ENCODE measurements around the gene DNAJC5. TPM values are rescaled to one million over a fixed set of nuclear protein-coding genes. Genes with fewer than 3 reads are reported as not detected.

Gene DNAJC5
- total and polyA plus RNA-seq, 2 of the 8 experiments (the other 6 are each of a cell fraction or from before 2014, with no cell fraction given) = 19.2 to 31.2 TPM

GRCh38 chr20:63980806-63981728, 86.1 kb downstream of the DNAJC5 start, which contains the start of gene PRPF6 (continued):
- peak; percentile 69; the same call in 1 of the 2 replicates for TF ChIP-seq CHD2 (IDR thresholded peaks at IDR 0.05; ENCODE audit: low read length)
- TF ChIP-seq RFX5 (IDR thresholded peaks at IDR 0.05; ENCODE audit: borderline replicate concordance, low read depth, low read length) = no peak
- TF ChIP-seq HDAC6 (IDR thresholded peaks at IDR 0.05; ENCODE audit: low read depth, low read length) = no peak
- peak; percentile 61; the same call in 1 of the 2 replicates for TF ChIP-seq TEAD4 (IDR thresholded peaks at IDR 0.05; ENCODE audit: low read depth, low read length)
- TF ChIP-seq ZNF274 (IDR thresholded peaks at IDR 0.05; ENCODE audit: borderline replicate concordance, extremely low read depth, low read length) = no peak
- peak in 1 of 2 experiments; percentile 36; a peak in 1 of 3 replicates for TF ChIP-seq EP300 (IDR thresholded peaks at IDR 0.05; ENCODE audit: borderline replicate concordance in 1 of 2, low read depth in 2 of 2, low read length in 2 of 2)
- TF ChIP-seq, protein P1, sequence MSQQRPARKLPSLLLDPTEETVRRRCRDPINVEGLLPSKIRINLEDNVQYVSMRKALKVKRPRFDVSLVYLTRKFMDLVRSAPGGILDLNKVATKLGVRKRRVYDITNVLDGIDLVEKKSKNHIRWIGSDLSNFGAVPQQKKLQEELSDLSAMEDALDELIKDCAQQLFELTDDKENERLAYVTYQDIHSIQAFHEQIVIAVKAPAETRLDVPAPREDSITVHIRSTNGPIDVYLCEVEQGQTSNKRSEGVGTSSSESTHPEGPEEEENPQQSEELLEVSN (IDR thresholded peaks at IDR 0.05) = peak; percentile 80
- TF ChIP-seq SIRT6 (IDR thresholded peaks at IDR 0.05; ENCODE audit: low read length) = no peak
- peak; percentile 91 for TF ChIP-seq KDM5A (IDR thresholded peaks at IDR 0.05; ENCODE audit: low read length)
- TF ChIP-seq USF2 (IDR thresholded peaks at IDR 0.05; ENCODE audit: low read length) = no peak
- peak; percentile 61; the same call in 1 of the 2 replicates for TF ChIP-seq TBP (IDR thresholded peaks at IDR 0.05; ENCODE audit: low read depth, low read length)
- TF ChIP-seq NRF1 (IDR thresholded peaks at IDR 0.05; ENCODE audit: low read depth, low read length) = peak; percentile 38; the same call in 1 of the 2 replicates
- no peak for TF ChIP-seq JUN (IDR thresholded peaks at IDR 0.05; ENCODE audit: low read depth, low read length)
- peak; percentile 99 for TF ChIP-seq CREB1 (IDR thresholded peaks at IDR 0.05)
- 0 out of 2 replicates have a peak, but pooled peaks have one; percentile 29 for TF ChIP-seq TCF12 (IDR thresholded peaks at IDR 0.05; ENCODE audit: low read depth, low read length)
- peak; percentile 80 for TF ChIP-seq TAF7 (optimal IDR thresholded peaks at IDR 0.05; ENCODE audit: borderline replicate concordance, low read depth, low read length)
- no peak for TF ChIP-seq FOSL1 (IDR thresholded peaks at IDR 0.05; ENCODE audit: insufficient read depth, low read depth, low read length)
- no peak for TF ChIP-seq JUND (IDR thresholded peaks at IDR 0.05; ENCODE audit: low read length)
- TF ChIP-seq SIN3A (conservative IDR thresholded peaks at IDR 0.05 in 1 of 2, IDR thresholded peaks at IDR 0.05 in 1 of 2; ENCODE audit: low read depth in 1 of 2, low read length in 2 of 2) = peak; percentile 46 to 94; a peak in 2 of 4 replicates
- TF ChIP-seq BRCA1 (IDR thresholded peaks at IDR 0.05; ENCODE audit: low read depth, low read length) = 0 out of 2 replicates have a peak, but pooled peaks have one; percentile 45
- TF ChIP-seq MAX (IDR thresholded peaks at IDR 0.05) = peak; percentile 98

Data from H1 (cell line).